Measurements from ENCODE around the gene ITGB3BP. TPM values are rescaled to one million over a fixed set of nuclear protein-coding genes. Genes with fewer than 3 reads are reported as not detected.

ITGB3BP gene
- total and polyA plus RNA-seq, 2 of the 8 experiments (the other 6 are each of a cell fraction or from before 2014, with no cell fraction given), result 17.6 to 49.1 TPM

DNA sequence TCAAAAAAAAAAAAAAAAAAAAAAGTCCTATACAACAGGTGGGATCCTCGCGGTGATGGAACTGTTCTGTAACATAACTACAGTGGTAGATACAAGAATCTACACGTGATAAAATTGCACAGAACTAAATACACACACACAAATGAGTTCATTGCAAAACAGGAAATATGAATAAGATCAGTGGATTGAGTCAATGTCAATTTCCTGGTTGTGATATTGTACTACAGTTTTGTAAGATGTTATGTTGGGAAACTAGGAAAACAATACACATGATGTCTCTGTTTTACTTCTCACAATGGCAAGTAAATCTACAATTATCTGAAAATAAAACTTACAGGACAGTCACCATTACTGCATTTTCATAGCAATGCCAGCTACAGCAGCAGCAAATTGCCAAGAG is 59.8 kb downstream of the ITGB3BP start (continued):
- no peak for TF ChIP-seq CEBPB (IDR thresholded peaks at IDR 0.05; ENCODE audit: low read depth, low read length)

Data from H1 (cell line).